ENCODE measurements around the gene EIF2S3B.

EIF2S3B gene

DNA sequence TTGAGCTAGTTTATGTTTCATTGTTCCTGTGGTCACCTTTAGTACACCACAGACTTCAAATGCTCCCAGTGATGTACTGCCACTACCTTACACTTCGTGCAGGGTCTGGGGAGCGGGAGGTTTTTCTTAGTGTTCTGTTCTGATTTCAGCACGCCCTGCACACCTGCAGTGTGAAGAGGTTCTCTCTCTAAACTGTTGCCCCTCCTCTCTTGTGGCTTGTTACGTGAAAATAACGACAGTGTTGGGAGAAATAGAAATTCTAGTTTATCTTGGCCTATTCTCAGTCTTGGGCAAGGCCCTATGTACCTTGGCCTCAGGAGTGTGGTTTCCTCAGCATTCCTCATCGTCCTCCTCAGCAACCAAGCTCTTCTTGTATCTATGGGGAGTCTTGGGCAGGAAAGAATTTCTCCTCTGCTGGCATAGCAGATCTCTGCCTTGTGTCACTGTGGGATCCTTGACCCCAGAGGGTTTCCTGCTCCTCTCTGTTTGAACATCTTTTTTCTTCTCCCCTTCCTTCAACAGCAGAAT is 48.6 kb downstream of the EIF2S3B start:
- no peak for DNase-seq (ENCODE audit: low read depth in 3 of 3)

DNA sequence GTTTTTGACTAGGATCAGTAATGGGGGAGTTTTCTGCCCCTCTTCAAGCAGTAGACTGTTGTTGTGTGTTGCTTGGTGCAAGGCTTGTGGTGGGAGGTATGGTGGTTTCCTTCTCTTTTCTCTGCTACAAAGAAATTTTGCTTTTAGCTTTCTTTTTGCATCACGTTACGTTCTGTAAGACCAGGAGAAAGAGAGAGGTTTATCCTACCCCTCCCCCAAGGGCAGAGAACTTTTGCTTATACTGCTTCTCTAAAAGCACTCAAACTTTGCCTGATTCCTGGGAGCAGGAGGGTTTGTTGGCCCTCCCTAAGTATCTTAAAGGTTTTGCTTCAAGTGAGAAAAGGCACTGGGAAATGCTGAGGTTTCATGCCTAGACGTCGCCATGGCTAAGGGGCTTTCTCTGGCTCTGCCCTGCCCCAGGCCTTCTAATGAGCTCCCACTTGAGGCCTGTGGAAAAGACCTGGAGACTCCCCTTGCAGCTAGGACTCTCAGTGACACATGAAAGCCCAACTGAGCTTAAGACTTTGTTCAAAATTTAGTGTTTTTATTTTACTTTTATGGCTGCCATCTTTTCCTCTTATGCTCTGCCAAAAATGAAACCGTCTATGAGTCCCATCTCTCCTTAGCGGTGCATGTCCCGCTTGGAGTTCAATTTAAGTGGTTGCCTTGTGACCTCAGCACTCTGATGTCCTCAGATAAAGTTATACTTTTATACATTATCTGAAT is 49.2 kb downstream of the EIF2S3B start:
- no peak for DNase-seq (ENCODE audit: low read depth in 3 of 3)

DNA sequence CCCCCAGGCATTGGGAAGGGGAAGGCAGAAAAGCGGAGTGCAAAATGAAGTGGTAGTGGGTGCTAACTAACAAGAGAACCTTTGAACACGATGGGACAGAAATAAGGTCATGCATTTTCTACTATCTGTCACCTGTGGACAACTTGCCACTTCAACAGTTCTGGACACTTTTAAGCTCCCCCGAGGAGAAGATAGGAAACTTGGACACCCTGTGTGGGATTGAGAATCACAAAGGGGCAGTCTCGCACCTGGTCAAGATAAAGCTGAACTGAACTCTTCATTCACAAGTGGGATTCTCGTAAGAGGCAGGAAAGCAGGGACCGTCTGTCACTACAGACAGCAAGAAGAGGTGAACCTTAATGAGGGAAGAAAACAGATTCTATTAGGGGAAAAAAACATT is 51.6 kb downstream of the EIF2S3B start:
- no peak for DNase-seq (ENCODE audit: low read depth in 3 of 3)

DNA sequence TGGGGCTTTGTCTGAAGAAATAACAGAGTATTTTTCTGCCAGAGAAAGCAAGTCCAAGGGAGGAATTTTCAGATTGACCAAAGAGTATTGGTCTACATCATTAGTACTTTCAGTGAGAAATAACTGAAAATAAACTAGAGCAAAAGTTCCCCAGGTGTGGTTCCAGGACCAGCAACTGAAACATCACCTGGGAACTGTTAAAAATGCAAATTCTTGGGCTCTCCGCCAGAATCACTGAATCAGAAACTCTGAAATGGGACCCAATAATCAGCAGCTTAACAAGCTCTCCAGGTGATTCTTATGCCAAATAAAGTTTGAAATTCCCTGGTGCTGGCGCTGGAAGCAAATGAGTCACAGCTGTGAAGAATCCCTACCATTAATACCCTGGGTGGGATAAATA is 52.1 kb downstream of the EIF2S3B start:
- DNase-seq (ENCODE audit: low read depth in 3 of 3), result no peak

Data from stimulated activated CD4-positive, alpha-beta T cell treated with anti-CD3 and anti-CD28 coated beads, TNF-alpha, amount 100 ng/mL, for 48 hours (primary cell).